ENCODE data around the gene NHERF1. TPM values are rescaled to one million over a fixed set of nuclear protein-coding genes. Genes with fewer than 3 reads are reported as not detected.

The NHERF1 gene
- total RNA-seq, 2 donors from 2014 or later, result 84.1 to 133 TPM

DNA sequence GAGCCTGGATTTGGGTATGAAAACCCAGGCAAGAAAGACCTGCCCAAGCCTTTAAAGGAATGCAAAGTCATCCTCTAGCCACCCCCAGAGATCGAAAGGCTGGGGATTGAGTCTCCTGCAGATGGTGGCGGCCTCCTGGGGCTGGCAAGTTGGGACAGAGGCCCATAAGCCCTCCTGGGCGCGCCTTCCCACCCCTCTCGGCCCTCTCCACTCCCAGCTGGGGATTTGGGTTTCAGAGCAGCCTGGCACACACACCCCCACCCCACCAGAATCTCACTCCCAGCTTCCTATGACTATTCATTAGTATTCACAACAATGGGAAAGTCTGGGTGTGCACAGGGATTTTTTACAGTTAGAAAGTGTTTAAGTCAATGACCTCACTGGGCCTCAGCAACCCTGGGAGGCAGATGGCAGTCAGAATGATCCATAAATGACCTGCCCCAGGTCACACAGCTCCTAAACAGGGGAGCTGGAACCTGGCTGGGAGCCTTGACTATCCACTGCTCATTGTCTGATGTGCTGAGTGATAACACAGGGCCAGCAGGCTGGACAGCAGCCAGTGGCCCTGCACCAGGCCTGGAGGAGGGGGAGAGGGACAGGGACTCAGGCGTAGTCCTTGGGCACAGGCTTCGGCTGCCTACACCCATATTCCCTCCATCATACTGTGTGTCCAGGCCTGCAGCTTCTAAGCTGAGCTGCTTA lies 12.1 kb downstream of the NHERF1 start:
- intact Hi-C loops (cut with DNase I), result no loop called here
- DNase-seq (ENCODE audit: low spot score), result peak; percentile 64
- no peaks in the 10 kb centered on the region for H3K36me3 ChIP-seq
- no peak overlapping the region for H3K4me3 ChIP-seq
- H3K27me3 ChIP-seq (replicated peaks; ENCODE audit: insufficient read depth), result no peaks in the 10 kb centered on the region
- peak overlapping the region; percentile 90 to 91 for H3K27ac ChIP-seq
- TF ChIP-seq CTCF (IDR thresholded peaks at IDR 0.05) (no peak), POLR2A (IDR thresholded peaks at IDR 0.05) (no peak), POLR2AphosphoS5 (IDR thresholded peaks at IDR 0.05) (peak; percentile 49)
- peaks cover 60% of the 10 kb centered on the region for H3K4me1 ChIP-seq (replicated peaks)
- WGBS, result 37% methylated on average over 7 of the region's 7 CpGs
- no peaks in the 10 kb centered on the region for H3K9me3 ChIP-seq

GRCh38 chr17:74761419-74761818 lies 13.0 kb downstream of the NHERF1 start:
- 48% methylated on average over 5 of the region's 5 CpGs for WGBS
- no peaks in the 10 kb centered on the region for H3K27me3 ChIP-seq (replicated peaks; ENCODE audit: insufficient read depth)
- TF ChIP-seq POLR2AphosphoS5 (IDR thresholded peaks at IDR 0.05) (no peak), CTCF (IDR thresholded peaks at IDR 0.05) (no peak), POLR2A (IDR thresholded peaks at IDR 0.05) (no peak)
- H3K4me1 ChIP-seq (replicated peaks), result peaks cover 60% of the 10 kb centered on the region
- no peak for DNase-seq (ENCODE audit: low spot score)
- no peaks in the 10 kb centered on the region for H3K36me3 ChIP-seq
- no peaks in the 10 kb centered on the region for H3K9me3 ChIP-seq
- H3K4me3 ChIP-seq, result no peak overlapping the region
- intact Hi-C loops (cut with DNase I), result no loop called here
- peak overlapping the region; percentile 90 to 91 for H3K27ac ChIP-seq

DNA sequence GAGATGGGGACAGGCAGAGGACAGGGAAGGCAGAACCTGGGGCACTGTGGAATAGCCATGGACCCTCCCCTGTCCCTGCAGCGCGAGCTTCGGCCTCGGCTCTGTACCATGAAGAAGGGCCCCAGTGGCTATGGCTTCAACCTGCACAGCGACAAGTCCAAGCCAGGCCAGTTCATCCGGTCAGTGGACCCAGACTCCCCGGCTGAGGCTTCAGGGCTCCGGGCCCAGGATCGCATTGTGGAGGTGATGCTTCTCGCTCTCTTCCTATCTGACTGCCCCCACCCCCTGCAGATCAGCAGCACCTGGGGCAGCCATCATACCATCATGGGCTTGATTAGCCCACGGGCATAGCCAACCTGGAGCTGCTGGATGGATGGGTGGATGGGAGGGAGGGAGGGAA lies 13.5 kb downstream of the NHERF1 start:
- WGBS, result 95% methylated on average over 11 of the region's 11 CpGs
- Histone ChIP-seq H3K9me3 (no peaks in the 10 kb centered on the region), H3K27me3 (replicated peaks; ENCODE audit: insufficient read depth) (no peaks in the 10 kb centered on the region)

DNA sequence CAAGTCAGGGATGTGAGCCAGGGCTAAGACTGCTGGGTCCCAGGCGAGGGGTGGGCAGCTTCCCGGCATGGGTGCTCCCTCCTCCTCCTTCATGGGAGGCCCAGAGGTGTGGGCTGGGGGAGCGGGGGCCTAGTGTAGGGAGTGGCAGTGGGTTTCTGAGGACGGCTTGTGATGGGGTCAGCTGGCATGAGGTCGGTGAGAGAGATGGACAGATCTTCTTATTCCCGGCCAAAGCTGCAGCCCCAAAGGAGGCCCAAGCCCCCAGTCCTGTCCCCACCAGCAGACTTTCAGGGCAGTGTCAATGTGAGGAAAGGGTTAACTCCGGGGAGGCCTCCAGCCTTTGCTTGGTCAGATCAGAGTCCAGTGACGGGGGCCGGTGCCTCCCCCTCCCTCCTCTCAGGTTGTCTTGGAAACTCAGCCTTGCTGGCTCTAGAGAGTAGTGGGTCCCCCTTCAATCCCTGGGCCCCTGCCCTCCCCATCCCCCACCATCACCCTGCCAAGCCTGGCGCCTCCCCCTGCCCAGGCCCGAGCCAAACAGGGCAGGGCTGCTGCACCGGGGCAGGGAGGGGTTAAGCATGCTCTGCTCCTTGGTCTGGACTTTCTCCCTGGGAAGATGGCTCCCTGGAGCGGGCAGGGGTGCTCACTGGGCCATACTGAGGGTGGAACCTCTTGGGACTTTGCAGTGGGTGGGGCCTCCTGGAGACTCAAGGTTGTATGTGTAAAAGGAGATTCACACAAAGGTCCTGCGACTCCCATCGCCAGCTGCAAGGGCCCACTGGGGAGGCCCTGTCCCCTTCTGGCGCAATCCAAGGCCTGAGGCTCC lies 15.3 kb downstream of the NHERF1 start:
- no peaks in the 10 kb centered on the region for H3K27me3 ChIP-seq (replicated peaks; ENCODE audit: insufficient read depth)
- peaks cover 42% of the 10 kb centered on the region for H3K4me1 ChIP-seq (replicated peaks)
- H3K27ac ChIP-seq, result peak overlapping the region in 1 of 2 donors; percentile 14
- DNase-seq (ENCODE audit: low spot score), result no peak
- H3K36me3 ChIP-seq, result no peaks in the 10 kb centered on the region
- WGBS, result 60% methylated on average over 14 of the region's 16 CpGs
- no peak overlapping the region for H3K4me3 ChIP-seq
- H3K9me3 ChIP-seq, result no peaks in the 10 kb centered on the region
- intact Hi-C loops (cut with DNase I), result no loop called here
- TF ChIP-seq CTCF (IDR thresholded peaks at IDR 0.05) (no peak), POLR2A (IDR thresholded peaks at IDR 0.05) (no peak), POLR2AphosphoS5 (IDR thresholded peaks at IDR 0.05) (no peak)

More for the DNA sequence above, 13.5 kb downstream of the NHERF1 start:
- TF ChIP-seq CTCF (IDR thresholded peaks at IDR 0.05), result no peak
- TF ChIP-seq POLR2AphosphoS5 (IDR thresholded peaks at IDR 0.05), result no peak
- no peak for TF ChIP-seq POLR2A (IDR thresholded peaks at IDR 0.05)
- H3K36me3 ChIP-seq, result no peaks in the 10 kb centered on the region
- H3K4me1 ChIP-seq (replicated peaks), result peaks cover 60% of the 10 kb centered on the region
- H3K27ac ChIP-seq, result peak overlapping the region; percentile 90 to 91
- DNase-seq (ENCODE audit: low spot score), result no peak
- intact Hi-C loops (cut with DNase I), result no loop called here
- no peak overlapping the region for H3K4me3 ChIP-seq

Data from prostate gland (tissue), 2 donors.